K562 (cell line): ENCODE measurements around the gene CSNK1G3. TPM values are rescaled to one million over a fixed set of nuclear protein-coding genes. Genes with fewer than 3 reads are reported as not detected.

Experiments
- ATAC-seq: fragments of 200-7000 bp; cut with Tn5 transposase; 3 replicates; pipeline ENCODE4 v1.9.1; 2020; ENCODE audit warnings: moderate library complexity
- BruUV-seq: library from RNA; stranded (reverse); fragments of 400-500 nt; replicated peaks from 2 replicates; lab custom pipeline; 2021; lab: Mats Ljungman, UMichigan
- CTCF ChIA-PET: fragments of 300-600 bp; formaldehyde crosslinking; extraction: SDS; loops from one replicate; lab custom pipeline; 2021; ENCODE audit warnings: low intra/inter-chr PET ratio; lab: Yijun Ruan, JAX
- POLR2A ChIA-PET: fragments of 300-600, 350-650 bp; sonication (Branson Sonifier 250); formaldehyde crosslinking; extraction: SDS; loops from one replicate; lab custom pipeline; 2021; ENCODE audit warnings: antibody characterized with exemption, inconsistent platforms; lab: Yijun Ruan, JAX
- DNase-seq, 4 experiments: peaks; one replicate each; pipeline versions ENCODE4 v3.0.0 to v3.0.0-alpha.2; 2011 to 2018; ENCODE audit warnings: low spot score in 3 of 4, mixed read lengths in 3 of 4; ENCODE audit errors: extremely low read depth in 1 of 4
- FAIRE-seq: peaks from 2 replicates; lab custom pipeline; 2011; peaks lifted over from hg19 to GRCh38; lab: Jason Lieb, UNC
- H2AFZ ChIP-seq: 2 replicates; pipeline ENCODE4 v1.6.0; 2011; ENCODE audit warnings: low read depth, low read length, control low read depth, inconsistent platforms
- H3K27ac ChIP-seq: fragments of 200-600 bp; 3 replicates; pipeline ENCODE4 v1.8.0; 2011; ENCODE audit warnings: low read depth, mild to moderate bottlenecking, control low read depth, inconsistent platforms, low read length, moderate library complexity, mixed read lengths; ENCODE audit errors: extremely low read depth
- H3K27me3 ChIP-seq, 2 experiments: fragments of 300-600 bp in 1 of 2; 2 replicates in 1 of 2; 3 replicates in 1 of 2; pipeline versions ENCODE4 v1.6.0 to v1.8.0; 2011; ENCODE audit warnings: inconsistent platforms in 2 of 2, low read length in 2 of 2, mild to moderate bottlenecking in 1 of 2, mixed read lengths in 1 of 2, moderate library complexity in 1 of 2; ENCODE audit not compliant: control insufficient read depth in 2 of 2, insufficient read depth in 2 of 2
- H3K36me3 ChIP-seq: fragments of 300-600 bp; 3 replicates; pipeline ENCODE4 v1.8.0; 2011; ENCODE audit warnings: mild to moderate bottlenecking, low read length, inconsistent platforms; ENCODE audit not compliant: control insufficient read depth, insufficient read depth
- H3K4me1 ChIP-seq, 2 experiments: fragments of 200-600 bp in 1 of 2; replicated peaks in 1 of 2; 2 replicates in 1 of 2; 3 replicates in 1 of 2; pipeline versions ENCODE4 v1.5.1 to v1.8.0; 2011; ENCODE audit warnings: inconsistent platforms in 2 of 2, low read length in 2 of 2, mild to moderate bottlenecking in 1 of 2, mixed read lengths in 1 of 2, moderate library complexity in 1 of 2; ENCODE audit not compliant: control insufficient read depth in 2 of 2, insufficient read depth in 2 of 2
- H3K4me2 ChIP-seq: 2 replicates; pipeline ENCODE4 v1.6.1; 2011; ENCODE audit warnings: low read length, control low read depth, inconsistent platforms, mixed read lengths; ENCODE audit not compliant: insufficient read depth
- H3K4me3 ChIP-seq: fragments of 200-600 bp; sonication (generic), shearing (Covaris generic); 2 replicates; pipeline ENCODE4 v1.5.1; 2016; ENCODE audit warnings: control low read depth, inconsistent platforms
- H3K79me2 ChIP-seq: fragments of 200-600 bp; 3 replicates; pipeline ENCODE4 v1.8.0; 2011; ENCODE audit warnings: low read length, inconsistent platforms; ENCODE audit not compliant: control insufficient read depth, insufficient read depth
- H3K9ac ChIP-seq, 2 experiments: 2 replicates each; pipeline versions ENCODE4 v1.6.0 to v1.6.1; 2011; ENCODE audit warnings: low read depth in 2 of 2, low read length in 2 of 2, control low read depth in 1 of 2, inconsistent platforms in 1 of 2, mild to moderate bottlenecking in 1 of 2, mixed read lengths in 1 of 2; ENCODE audit not compliant: insufficient read depth in 1 of 2
- H3K9me1 ChIP-seq: one replicate; pipeline ENCODE4 v1.6.0; 2011; ENCODE audit warnings: inconsistent platforms, mild to moderate bottlenecking, low read length, moderate library complexity; ENCODE audit not compliant: control insufficient read depth, insufficient read depth
- H3K9me3 ChIP-seq: replicated peaks from 2 replicates; pipeline ENCODE4 v1.5.1; 2011; ENCODE audit warnings: low read depth, low read length, inconsistent platforms; ENCODE audit not compliant: control insufficient read depth, insufficient read depth
- H4K20me1 ChIP-seq: replicated peaks from 2 replicates; pipeline ENCODE4 v1.6.1; 2011; ENCODE audit warnings: low read length, inconsistent platforms, mixed read lengths; ENCODE audit not compliant: control insufficient read depth, insufficient read depth
- CHD4 ChIP-seq: fragments of 200-600 bp; sonication (generic); IDR thresholded peaks from 3 replicates; pipeline ENCODE4 v1.6.1; 2012; ENCODE audit warnings: low read depth, mild to moderate bottlenecking, mixed read lengths, low read length, inconsistent platforms; ENCODE audit not compliant: insufficient read depth, insufficient replicate concordance, poor library complexity, severe bottlenecking
- FOXK1 ChIP-seq: sonication (generic); formaldehyde crosslinking; IDR thresholded peaks from 2 replicates; pipeline ENCODE4 v1.8.0; 2022; ENCODE audit warnings: missing genetic modification reagents, mild to moderate bottlenecking, borderline replicate concordance
- HIVEP1 ChIP-seq: fragments of 250-450 bp; sonication (Bioruptor Pico); IDR thresholded peaks from 2 replicates; pipeline ENCODE4 v1.4.0; 2020; ENCODE audit warnings: mild to moderate bottlenecking
- MTF1 ChIP-seq: fragments of 250-450 bp; sonication (Bioruptor Pico); IDR thresholded peaks from 2 replicates; pipeline ENCODE4 v1.9.0; 2021; ENCODE audit warnings: moderate library complexity, mild to moderate bottlenecking, inconsistent platforms, borderline replicate concordance
- MYC ChIP-seq, 2 experiments: fragments of 250-450 bp in 1 of 2; sonication (Bioruptor Pico) in 1 of 2; IDR thresholded peaks; 2 replicates each; pipeline versions ENCODE4 v1.5.1 to v1.6.1; 2012 to 2021; ENCODE audit warnings: low read depth in 2 of 2, borderline replicate concordance in 1 of 2, improper control_type of control experiment in 1 of 2, low read length in 1 of 2, mild to moderate bottlenecking in 1 of 2, moderate library complexity in 1 of 2
- SIX5 ChIP-seq, 2 experiments: IDR thresholded peaks; 2 replicates each; pipeline ENCODE4 v1.6.1; 2011; ENCODE audit warnings: low read length in 2 of 2, borderline replicate concordance in 1 of 2, low read depth in 1 of 2, mild to moderate bottlenecking in 1 of 2, moderate library complexity in 1 of 2; ENCODE audit not compliant: insufficient read depth in 1 of 2
- SMAD3 ChIP-seq: fragments of 450-650 bp; formaldehyde crosslinking; conservative IDR thresholded peaks from 2 replicates; pipeline ENCODE4 v1.4.0; 2020; ENCODE audit warnings: mild to moderate bottlenecking
- XRCC4 ChIP-seq: IDR thresholded peaks from one replicate; pipeline ENCODE4 v1.6.1; 2011; ENCODE audit not compliant: insufficient read depth, insufficient read length; ENCODE audit errors: extremely low read depth
- ZFP1 ChIP-seq: fragments of 450-650 bp; formaldehyde crosslinking; IDR thresholded peaks from 2 replicates; pipeline ENCODE4 v1.4.0; 2020; ENCODE audit warnings: mild to moderate bottlenecking, mixed read lengths
- ZFP91 ChIP-seq: sonication (generic); formaldehyde crosslinking; IDR thresholded peaks from 2 replicates; pipeline ENCODE4 v1.8.0; 2022; ENCODE audit warnings: mild to moderate bottlenecking, missing genetic modification reagents
- ZNF224 ChIP-seq: sonication (generic); formaldehyde crosslinking; IDR thresholded peaks from 2 replicates; pipeline ENCODE4 v1.8.0; 2022; ENCODE audit warnings: mild to moderate bottlenecking, missing genetic modification reagents
- ZNF316 ChIP-seq: fragments of 450-650 bp; IDR thresholded peaks from 2 replicates; pipeline ENCODE4 v1.6.1; 2016
- ZNF431 ChIP-seq: sonication (generic); formaldehyde crosslinking; IDR thresholded peaks from 2 replicates; pipeline ENCODE4 v1.8.0; 2022; ENCODE audit warnings: mild to moderate bottlenecking, missing genetic modification reagents
- ZNF512 ChIP-seq: IDR thresholded peaks from 2 replicates; pipeline ENCODE4 v1.6.1; 2016; ENCODE audit warnings: missing genetic modification characterization, missing compliant biosample characterization
- ZNF696 ChIP-seq: fragments of 250-450 bp; sonication (Bioruptor Pico); conservative IDR thresholded peaks from 2 replicates; pipeline ENCODE4 v1.4.0; 2020; ENCODE audit warnings: mild to moderate bottlenecking, moderate library complexity
- WGBS: fragments of 100-300 bp; shearing (Covaris generic); methylation state at CpG from one replicate; pipeline ENCODE4 v1.1.6; 2016; ENCODE audit warnings: low coverage, mixed read lengths; ENCODE audit not compliant: insufficient coverage; ENCODE audit errors: missing lambda C conversion rate; 5-methylcytosine and 5-hydroxymethylcytosine counted together
- in situ Hi-C: fragments of 300-500 bp; cut with MboI; formaldehyde crosslinking; loops from 4 replicates; pipeline ENCODE4 v1.15.0; 2018; ENCODE audit warnings: inconsistent platforms, mixed read lengths
- intact Hi-C: fragments of 100-400 bp; cut with micrococcal nuclease; formaldehyde crosslinking; loops from 2 replicates; pipeline ENCODE4 v1.14.2; 2022
- polyA plus RNA-seq, 8 experiments: library from polyadenylated mRNA; depleted of rRNA in 4 of 8; stranded (reverse) in 5 of 8; unstranded in 3 of 8; fragments of >200 nt; fragmentation: Nextera tagmentation in 2 of 8; fragmentation: Illumina TruSeq in 1 of 8; extraction: Ambion mirVana in 2 of 8; extraction: Trizol in 1 of 8; gene quantifications; 2 replicates each; pipeline versions ENCODE4 v1.2.1 to v1.2.3, GENCODE V29; 2011 to 2014; ENCODE audit warnings: inconsistent platforms in 1 of 8, missing spikeins in 1 of 8
- total RNA-seq, 7 experiments: library from RNA; depleted of rRNA in 6 of 7; stranded (reverse); fragments of >200 nt in 6 of 7; fragmentation: Illumina TruSeq in 2 of 7; extraction: Trizol in 2 of 7; gene quantifications; 2 replicates each; pipeline versions ENCODE4 v1.2.1 to v1.2.3, GENCODE V29; 2011 to 2021; ENCODE audit warnings: low replicate concordance in 1 of 7
- TF ChIP-seq, protein P1 (sequence below): fragments of 450-650 bp; IDR thresholded peaks from 2 replicates; pipeline ENCODE4 v1.6.1; 2017; ENCODE audit warnings: mild to moderate bottlenecking, moderate library complexity
- TF ChIP-seq, protein P2 (sequence below): fragments of 200-800 bp; sonication (Bioruptor generic); IDR thresholded peaks from 2 replicates; pipeline ENCODE4 v1.6.1; 2017; ENCODE audit warnings: missing genetic modification characterization, missing compliant biosample characterization

Gene CSNK1G3
- total and polyA plus RNA-seq, 9 of the 15 experiments (the other 6 are each of a cell fraction or from before 2014, with no cell fraction given) = 8.3 to 27.6 (median 16.5) TPM

DNA sequence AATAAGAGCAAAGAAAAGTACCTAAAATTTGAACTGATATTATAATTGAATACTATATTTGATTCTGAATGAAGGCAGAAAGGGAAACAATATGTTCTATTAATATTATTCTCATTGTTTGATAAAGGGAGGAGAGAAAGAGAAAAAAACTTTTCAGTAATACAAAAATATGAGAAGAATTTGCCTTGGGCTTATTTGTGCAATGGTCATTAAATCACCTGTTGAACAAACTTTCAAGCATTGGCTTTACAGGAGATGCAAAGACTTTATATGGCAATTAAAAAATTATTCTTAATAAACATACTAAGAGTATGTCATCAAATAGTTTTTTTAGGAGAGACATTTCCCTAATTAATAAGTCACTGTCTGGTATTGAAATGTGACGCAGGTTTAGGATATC, 85.0 kb downstream of the CSNK1G3 start:
- Histone ChIP-seq H3K4me2 (no peak overlapping the region), H3K4me1 (no peaks in the 10 kb centered on the region), H2AFZ (no peak overlapping the region), H3K27ac (no peak overlapping the region), H3K27me3 (no peaks in the 10 kb centered on the region), H3K9ac (no peak overlapping the region), H3K9me3 (no peaks in the 10 kb centered on the region), H3K9me1 (no peaks in the 10 kb centered on the region), H3K4me3 (no peak overlapping the region), H3K36me3 (peaks cover 8% of the 10 kb centered on the region; the same call in 1 of the 3 replicates), H4K20me1 (no peaks in the 10 kb centered on the region), H3K79me2 (no peaks in the 10 kb centered on the region)
- 80% methylated on average over 1 of the region's 1 CpG for WGBS
- BruUV-seq = no TSS peak
- intact Hi-C loops (no loop called here), in situ Hi-C loops (no loop called here)
- ChIA-PET CTCF (no interaction called here), POLR2A (no interaction called here)
- FAIRE-seq (no peak), DNase-seq (no peak), ATAC-seq (no peak)
- no peak for TF ChIP-seq ZNF224 (CRISPR knock-in tag)
- TF ChIP-seq MYC (IDR thresholded peaks at IDR 0.05; ENCODE audit: low read depth, low read length) = no peak
- TF ChIP-seq MYC (CRISPR knock-in tag; IDR thresholded peaks at IDR 0.05; ENCODE audit: borderline replicate concordance, low read depth) = no peak
- TF ChIP-seq HIVEP1 (CRISPR knock-in tag) = no peak
- no peak for TF ChIP-seq ZNF316
- TF ChIP-seq ZFP91 = no peak
- no peak for TF ChIP-seq MTF1
- TF ChIP-seq, protein P1, sequence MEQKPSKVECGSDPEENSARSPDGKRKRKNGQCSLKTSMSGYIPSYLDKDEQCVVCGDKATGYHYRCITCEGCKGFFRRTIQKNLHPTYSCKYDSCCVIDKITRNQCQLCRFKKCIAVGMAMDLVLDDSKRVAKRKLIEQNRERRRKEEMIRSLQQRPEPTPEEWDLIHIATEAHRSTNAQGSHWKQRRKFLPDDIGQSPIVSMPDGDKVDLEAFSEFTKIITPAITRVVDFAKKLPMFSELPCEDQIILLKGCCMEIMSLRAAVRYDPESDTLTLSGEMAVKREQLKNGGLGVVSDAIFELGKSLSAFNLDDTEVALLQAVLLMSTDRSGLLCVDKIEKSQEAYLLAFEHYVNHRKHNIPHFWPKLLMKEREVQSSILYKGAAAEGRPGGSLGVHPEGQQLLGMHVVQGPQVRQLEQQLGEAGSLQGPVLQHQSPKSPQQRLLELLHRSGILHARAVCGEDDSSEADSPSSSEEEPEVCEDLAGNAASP = no peak
- TF ChIP-seq, protein P2, sequence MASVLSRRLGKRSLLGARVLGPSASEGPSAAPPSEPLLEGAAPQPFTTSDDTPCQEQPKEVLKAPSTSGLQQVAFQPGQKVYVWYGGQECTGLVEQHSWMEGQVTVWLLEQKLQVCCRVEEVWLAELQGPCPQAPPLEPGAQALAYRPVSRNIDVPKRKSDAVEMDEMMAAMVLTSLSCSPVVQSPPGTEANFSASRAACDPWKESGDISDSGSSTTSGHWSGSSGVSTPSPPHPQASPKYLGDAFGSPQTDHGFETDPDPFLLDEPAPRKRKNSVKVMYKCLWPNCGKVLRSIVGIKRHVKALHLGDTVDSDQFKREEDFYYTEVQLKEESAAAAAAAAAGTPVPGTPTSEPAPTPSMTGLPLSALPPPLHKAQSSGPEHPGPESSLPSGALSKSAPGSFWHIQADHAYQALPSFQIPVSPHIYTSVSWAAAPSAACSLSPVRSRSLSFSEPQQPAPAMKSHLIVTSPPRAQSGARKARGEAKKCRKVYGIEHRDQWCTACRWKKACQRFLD (CRISPR knock-in tag) = no peak
- no peak for TF ChIP-seq FOXK1 (CRISPR knock-in tag)
- TF ChIP-seq ZFP1 = no peak
- TF ChIP-seq SMAD3 = no peak
- no peak for TF ChIP-seq XRCC4
- TF ChIP-seq ZNF512 (tag) = no peak
- TF ChIP-seq ZNF696 (CRISPR knock-in tag) = no peak
- TF ChIP-seq CHD4 = no peak
- TF ChIP-seq SIX5 (IDR thresholded peaks at IDR 0.05; ENCODE audit: borderline replicate concordance in 1 of 2, insufficient read depth in 1 of 2, low read depth in 1 of 2, low read length in 2 of 2) = no peak
- no peak for TF ChIP-seq ZNF431
